KMS-11 (cell line): Measurements from ENCODE around the gene FAM168A.

Source experiments
- H2AFZ ChIP-seq: fragments of 200-600 bp; sonication (generic); 2 replicates; pipeline ENCODE4 v1.6.1; 2016; ENCODE audit warnings: antibody characterized with exemption, mixed run types, low read depth
- H3K27ac ChIP-seq: fragments of 200-600 bp; sonication (generic); 2 replicates; pipeline ENCODE4 v1.6.1; 2016; ENCODE audit warnings: mild to moderate bottlenecking, mixed run types
- H3K27me3 ChIP-seq: fragments of 200-600 bp; sonication (generic); 2 replicates; pipeline ENCODE4 v1.6.1; 2017; ENCODE audit warnings: mild to moderate bottlenecking, low read depth, mixed run types, moderate library complexity; ENCODE audit not compliant: insufficient read depth
- H3K36me3 ChIP-seq: fragments of 200-600 bp; sonication (generic); 2 replicates; pipeline ENCODE4 v1.6.1; 2017; ENCODE audit warnings: mild to moderate bottlenecking, mixed run types; ENCODE audit not compliant: insufficient read depth
- H3K4me1 ChIP-seq: fragments of 200-600 bp; sonication (generic); 2 replicates; pipeline ENCODE4 v1.6.1; 2016; ENCODE audit warnings: mild to moderate bottlenecking, low read depth, mixed run types; ENCODE audit not compliant: poor library complexity, severe bottlenecking
- H3K4me2 ChIP-seq: fragments of 200-600 bp; sonication (generic); 2 replicates; pipeline ENCODE4 v1.7.0; 2016; ENCODE audit warnings: mild to moderate bottlenecking, mixed run types
- H3K4me3 ChIP-seq: fragments of 200-600 bp; sonication (generic); IDR thresholded peaks from 2 replicates; pipeline ENCODE4 v1.6.1; 2017; ENCODE audit warnings: low read depth, low read length, mixed read lengths; ENCODE audit not compliant: insufficient read depth
- H3K79me2 ChIP-seq: fragments of 200-600 bp; sonication (generic); 2 replicates; pipeline ENCODE4 v1.6.1; 2016; ENCODE audit warnings: low read depth, mixed run types; ENCODE audit not compliant: insufficient read depth
- H3K9ac ChIP-seq: fragments of 200-600 bp; sonication (generic); 2 replicates; pipeline ENCODE4 v1.6.1; 2016; ENCODE audit warnings: mild to moderate bottlenecking, mixed run types
- H4K20me1 ChIP-seq: fragments of 200-600 bp; sonication (generic); 2 replicates; pipeline ENCODE4 v1.6.1; 2016; ENCODE audit warnings: mild to moderate bottlenecking, mixed run types; ENCODE audit not compliant: insufficient read depth
- CTCF ChIP-seq: fragments of 200-600 bp; sonication (generic); conservative IDR thresholded peaks from 2 replicates; pipeline ENCODE4 v1.6.1; 2017; ENCODE audit warnings: low read depth, mild to moderate bottlenecking, antibody characterized with exemption, low read length, moderate library complexity, mixed read lengths

The FAM168A gene

GRCh38 chr11:73547706-73548595 lies 50.0 kb downstream of the FAM168A start:
- H3K4me1 ChIP-seq, result no peaks in the 10 kb centered on the region
- no peaks in the 10 kb centered on the region for H3K79me2 ChIP-seq
- no peaks in the 10 kb centered on the region for H3K27me3 ChIP-seq
- no peaks in the 10 kb centered on the region for H4K20me1 ChIP-seq
- H2AFZ ChIP-seq, result no peak overlapping the region
- H3K36me3 ChIP-seq, result no peaks in the 10 kb centered on the region
- no peak overlapping the region for H3K4me3 ChIP-seq
- H3K4me2 ChIP-seq, result no peak overlapping the region
- no peak overlapping the region for H3K27ac ChIP-seq
- no peak overlapping the region for H3K9ac ChIP-seq
- TF ChIP-seq CTCF, result no peak

GRCh38 chr11:73542175-73542574 lies 55.7 kb downstream of the FAM168A start:
- no peak overlapping the region for H3K27ac ChIP-seq

GRCh38 chr11:73539506-73540084 lies 58.3 kb downstream of the FAM168A start:
- H2AFZ ChIP-seq, result no peak overlapping the region
- H3K9ac ChIP-seq, result no peak overlapping the region
- TF ChIP-seq CTCF, result no peak
- no peak overlapping the region for H3K4me2 ChIP-seq
- no peak overlapping the region for H3K4me3 ChIP-seq
- H3K36me3 ChIP-seq, result no peaks in the 10 kb centered on the region
- no peaks in the 10 kb centered on the region for H4K20me1 ChIP-seq
- H3K4me1 ChIP-seq, result peaks cover 11% of the 10 kb centered on the region
- H3K79me2 ChIP-seq, result no peaks in the 10 kb centered on the region
- H3K27ac ChIP-seq, result no peak overlapping the region
- no peaks in the 10 kb centered on the region for H3K27me3 ChIP-seq

More at GRCh38 chr11:73542175-73542574, 55.7 kb downstream of the FAM168A start:
- peaks cover 11% of the 10 kb centered on the region for H3K4me1 ChIP-seq
- no peaks in the 10 kb centered on the region for H3K27me3 ChIP-seq
- H2AFZ ChIP-seq, result no peak overlapping the region
- H3K79me2 ChIP-seq, result no peaks in the 10 kb centered on the region
- TF ChIP-seq CTCF, result no peak
- H3K4me2 ChIP-seq, result no peak overlapping the region
- no peaks in the 10 kb centered on the region for H4K20me1 ChIP-seq
- no peak overlapping the region for H3K4me3 ChIP-seq
- no peaks in the 10 kb centered on the region for H3K36me3 ChIP-seq
- no peak overlapping the region for H3K9ac ChIP-seq

GRCh38 chr11:73538381-73538872 lies 59.5 kb downstream of the FAM168A start:
- Histone ChIP-seq H3K27ac (peak overlapping the region; percentile 7; the same call in 1 of the 2 replicates), H3K4me2 (peak overlapping the region; percentile 5; the same call in 1 of the 2 replicates), H3K4me3 (no peak overlapping the region), H3K27me3 (no peaks in the 10 kb centered on the region), H3K79me2 (no peaks in the 10 kb centered on the region), H3K36me3 (no peaks in the 10 kb centered on the region), H2AFZ (no peak overlapping the region), H3K4me1 (peaks cover 11% of the 10 kb centered on the region), H4K20me1 (no peaks in the 10 kb centered on the region), H3K9ac (no peak overlapping the region)
- no peak for TF ChIP-seq CTCF
